ENCODE results near the gene CPSF4L. TPM values are rescaled to one million over a fixed set of nuclear protein-coding genes. Genes with fewer than 3 reads are reported as not detected.

CPSF4L gene
- total RNA-seq, 4 donors from 2014 or later, result not detected

DNA sequence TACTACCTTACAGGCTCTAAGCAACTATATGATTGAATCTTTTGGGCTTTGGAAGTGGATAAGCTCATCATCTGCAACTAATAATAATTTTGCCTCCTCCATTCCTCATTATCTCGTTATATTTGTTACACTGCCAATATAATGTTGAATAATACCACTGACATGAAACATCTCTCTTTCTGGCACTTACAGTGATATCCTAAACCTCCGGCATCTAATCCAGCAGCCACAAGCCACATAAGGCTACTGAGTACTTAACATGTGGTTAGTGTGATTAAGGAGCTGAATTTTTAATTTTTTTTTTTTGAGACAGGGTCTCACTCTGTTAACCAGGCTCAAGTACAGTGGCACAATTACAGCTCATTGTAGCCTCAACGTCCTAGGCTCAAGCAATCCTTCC, 40.5 kb upstream of the CPSF4L start:
- no peak for TF ChIP-seq POLR2A (IDR thresholded peaks at IDR 0.05)
- TF ChIP-seq, protein P1, sequence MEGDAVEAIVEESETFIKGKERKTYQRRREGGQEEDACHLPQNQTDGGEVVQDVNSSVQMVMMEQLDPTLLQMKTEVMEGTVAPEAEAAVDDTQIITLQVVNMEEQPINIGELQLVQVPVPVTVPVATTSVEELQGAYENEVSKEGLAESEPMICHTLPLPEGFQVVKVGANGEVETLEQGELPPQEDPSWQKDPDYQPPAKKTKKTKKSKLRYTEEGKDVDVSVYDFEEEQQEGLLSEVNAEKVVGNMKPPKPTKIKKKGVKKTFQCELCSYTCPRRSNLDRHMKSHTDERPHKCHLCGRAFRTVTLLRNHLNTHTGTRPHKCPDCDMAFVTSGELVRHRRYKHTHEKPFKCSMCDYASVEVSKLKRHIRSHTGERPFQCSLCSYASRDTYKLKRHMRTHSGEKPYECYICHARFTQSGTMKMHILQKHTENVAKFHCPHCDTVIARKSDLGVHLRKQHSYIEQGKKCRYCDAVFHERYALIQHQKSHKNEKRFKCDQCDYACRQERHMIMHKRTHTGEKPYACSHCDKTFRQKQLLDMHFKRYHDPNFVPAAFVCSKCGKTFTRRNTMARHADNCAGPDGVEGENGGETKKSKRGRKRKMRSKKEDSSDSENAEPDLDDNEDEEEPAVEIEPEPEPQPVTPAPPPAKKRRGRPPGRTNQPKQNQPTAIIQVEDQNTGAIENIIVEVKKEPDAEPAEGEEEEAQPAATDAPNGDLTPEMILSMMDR (IDR thresholded peaks at IDR 0.05), result no peak
- no peak for DNase-seq
- Histone ChIP-seq H3K9me3 (no peaks in the 10 kb centered on the region), H3K4me3 (replicated peaks in 1 of 3) (no peak overlapping the region), H3K27ac (peak overlapping the region in 2 of 3 donors; percentile 25 to 67), H3K4me1 (peaks cover 75 to 93% of the 10 kb centered on the region in 2 donors), H3K27me3 (no peaks in the 10 kb centered on the region), H3K36me3 (no peaks in the 10 kb centered on the region)
- intact Hi-C loops (cut with DNase I), result no loop called here
- 80% methylated on average over 3 of the region's 3 CpGs for WGBS, 2 donors

DNA sequence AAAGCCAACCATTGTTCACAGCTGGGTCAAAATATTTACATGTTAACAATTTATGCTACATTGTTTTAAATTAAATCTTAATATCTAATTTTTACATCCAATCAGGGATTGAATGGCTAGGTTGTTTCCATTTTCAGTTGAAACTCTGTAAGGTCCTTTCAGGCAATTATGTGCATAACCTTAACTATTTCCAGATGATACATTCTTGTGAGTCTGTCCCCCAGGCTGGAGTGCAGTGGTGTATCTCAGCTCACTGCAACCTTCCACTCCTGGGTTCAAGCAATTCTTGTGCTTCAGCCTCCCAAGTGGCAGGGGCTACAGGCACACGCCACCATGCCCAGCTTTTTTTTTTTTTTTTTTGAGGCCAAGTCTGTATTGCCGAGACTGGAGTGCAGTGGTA, 39.7 kb upstream of the CPSF4L start:
- WGBS, 2 donors, result 85 to 86% methylated on average over 2 of the region's 2 CpGs

DNA sequence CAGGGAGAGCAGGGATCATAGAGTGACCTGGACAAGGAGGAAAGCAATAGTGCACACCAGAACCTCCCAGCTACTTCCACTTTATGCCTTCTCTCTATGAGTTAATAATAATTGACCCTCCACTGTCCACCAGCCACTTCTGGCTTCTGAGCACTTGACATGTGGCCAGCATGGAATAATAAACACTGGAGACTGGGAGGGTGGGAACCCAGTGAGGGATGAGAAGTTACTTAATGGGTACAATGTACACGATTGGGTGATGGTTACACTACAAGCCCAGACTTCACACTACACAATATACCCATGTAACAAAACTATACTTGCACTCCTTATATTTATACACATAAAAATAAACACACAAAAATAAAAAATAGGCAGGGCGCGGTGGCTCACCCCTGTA, 38.7 kb upstream of the CPSF4L start:
- Histone ChIP-seq H3K27me3 (no peaks in the 10 kb centered on the region), H3K4me3 (replicated peaks in 1 of 3) (no peak overlapping the region), H3K4me1 (peaks cover 61 to 78% of the 10 kb centered on the region in 2 donors), H3K9me3 (no peaks in the 10 kb centered on the region), H3K27ac (peak overlapping the region; percentile 58 to 78 (median 67)), H3K36me3 (no peaks in the 10 kb centered on the region)
- WGBS, 2 donors, result 66 to 67% methylated on average over 3 of the region's 3 CpGs
- TF ChIP-seq, protein P1 (IDR thresholded peaks at IDR 0.05), result no peak
- no peak for TF ChIP-seq POLR2A (IDR thresholded peaks at IDR 0.05)
- intact Hi-C loops (cut with DNase I), result no loop called here
- DNase-seq, result no peak

More for the DNA sequence above, 39.7 kb upstream of the CPSF4L start:
- Histone ChIP-seq H3K9me3 (no peaks in the 10 kb centered on the region), H3K27me3 (no peaks in the 10 kb centered on the region), H3K27ac (peak overlapping the region; percentile 25 to 67 (median 31)), H3K4me3 (replicated peaks in 1 of 3) (no peak overlapping the region), H3K4me1 (peaks cover 67 to 85% of the 10 kb centered on the region in 2 donors), H3K36me3 (no peaks in the 10 kb centered on the region)
- TF ChIP-seq POLR2A (IDR thresholded peaks at IDR 0.05), result no peak
- TF ChIP-seq, protein P1 (IDR thresholded peaks at IDR 0.05), result no peak
- intact Hi-C loops (cut with DNase I), result no loop called here
- no peak for DNase-seq

DNA sequence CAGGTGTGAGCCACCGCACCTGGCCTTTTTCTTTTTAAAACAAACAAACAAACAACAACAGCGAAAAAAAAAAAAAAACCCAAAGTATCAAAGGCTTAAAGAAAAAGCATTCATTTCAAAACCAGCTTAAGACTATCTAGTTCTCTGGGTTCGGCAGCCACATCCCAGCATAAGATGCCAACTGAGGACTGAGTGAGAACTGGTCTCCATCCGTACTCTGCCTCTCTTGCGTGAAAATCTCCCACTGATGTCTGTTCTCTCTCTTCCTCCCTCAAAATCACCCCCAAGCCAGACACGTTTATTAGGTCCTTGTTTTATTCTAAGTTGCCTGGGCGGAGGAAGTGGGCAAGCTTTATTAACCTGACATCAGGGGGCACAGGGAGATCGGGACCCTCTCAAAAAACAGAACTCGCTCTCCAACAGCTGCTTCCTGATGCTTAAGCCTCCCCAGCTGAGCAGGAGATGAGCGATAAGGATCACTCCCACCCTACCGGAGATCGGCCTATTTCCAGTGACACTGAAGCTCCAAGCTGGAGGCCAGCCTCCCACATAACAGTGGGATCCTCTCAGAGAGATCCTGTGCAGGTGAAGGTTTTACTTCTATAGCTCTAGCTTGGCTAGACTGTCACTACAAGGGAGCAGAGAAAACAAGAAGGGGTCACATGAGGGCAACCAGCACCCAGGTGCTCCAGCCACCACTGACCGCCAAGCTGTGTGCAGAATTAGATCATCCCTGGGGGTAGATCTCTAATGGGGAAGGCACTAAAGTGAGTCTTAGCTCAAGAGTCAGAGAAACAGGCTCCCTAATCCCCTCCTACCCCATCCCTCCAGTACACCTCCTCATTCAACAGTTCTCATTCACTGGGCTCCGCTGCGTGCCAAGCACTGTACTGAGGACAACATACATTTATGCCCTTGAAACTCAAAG, 36.5 kb upstream of the CPSF4L start:
- 59 to 62% methylated on average over 15 of the region's 15 CpGs for WGBS, 2 donors
- peak overlapping the region; percentile 65 to 80 (median 79) for H3K27ac ChIP-seq
- TF ChIP-seq POLR2A (IDR thresholded peaks at IDR 0.05), result no peak
- TF ChIP-seq, protein P1 (IDR thresholded peaks at IDR 0.05), result no peak
- peak; percentile 59 to 61 for DNase-seq
- H3K9me3 ChIP-seq, result no peaks in the 10 kb centered on the region
- intact Hi-C loops (cut with DNase I), result no loop called here
- no peaks in the 10 kb centered on the region for H3K27me3 ChIP-seq
- H3K36me3 ChIP-seq, result no peaks in the 10 kb centered on the region
- H3K4me1 ChIP-seq, result peaks cover 59 to 78% of the 10 kb centered on the region in 2 donors
- H3K4me3 ChIP-seq (replicated peaks in 1 of 3), result no peak overlapping the region

DNA sequence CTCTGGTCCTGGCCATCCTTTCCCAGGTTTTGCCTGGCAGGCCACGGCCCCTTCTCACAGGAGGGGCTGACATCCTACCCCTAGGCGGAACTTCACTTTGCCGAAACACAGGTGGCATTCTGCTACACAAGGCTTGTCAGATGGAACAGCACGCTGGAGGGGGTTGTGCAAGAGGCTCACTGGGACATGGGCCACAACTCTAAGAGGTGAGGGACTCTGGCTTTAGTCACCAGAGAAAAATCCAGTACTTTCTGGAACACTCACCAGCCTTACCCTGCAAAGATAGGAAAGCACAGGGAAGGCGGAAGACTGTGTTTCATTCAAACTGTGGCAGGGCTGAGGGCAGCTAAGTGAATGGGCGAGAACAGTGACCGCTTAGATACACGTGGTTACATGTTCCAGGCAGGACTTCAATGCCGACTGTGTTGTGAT, 31.8 kb upstream of the CPSF4L start:
- intact Hi-C loops (cut with DNase I), result no loop called here
- H3K27me3 ChIP-seq, result no peaks in the 10 kb centered on the region
- no peaks in the 10 kb centered on the region for H3K36me3 ChIP-seq
- peaks cover 74 to 85% of the 10 kb centered on the region in 2 donors for H3K4me1 ChIP-seq
- WGBS, 2 donors, result 15 to 35% methylated on average over 6 to 9 of the region's 9 CpGs
- DNase-seq, result peak; percentile 96
- TF ChIP-seq, protein P1 (IDR thresholded peaks at IDR 0.05), result peak in 1 of 6 experiments; percentile 7
- peak in 1 of 2 donors; percentile 69 for TF ChIP-seq POLR2A (IDR thresholded peaks at IDR 0.05)
- H3K27ac ChIP-seq, result peak overlapping the region; percentile 94 to 98 (median 94)
- no peak overlapping the region for H3K4me3 ChIP-seq (replicated peaks in 1 of 3)
- H3K9me3 ChIP-seq, result no peaks in the 10 kb centered on the region
